ENCODE measurements around the gene SORCS3.
A peak's percentile ranks its signal among the peaks of the same experiment; 100 is the strongest.

The SORCS3 gene

GRCh38 chr10:104650072-104650471 is 9.0 kb downstream of the SORCS3 start:
- Histone ChIP-seq H3K56ac (ENCODE audit: low read length) (no peak overlapping the region), H3K18ac (ENCODE audit: low read length) (no peak overlapping the region), H2BK5ac (ENCODE audit: low read length) (no peak overlapping the region), H3K79me2 (ENCODE audit: control insufficient read depth, insufficient read depth, low read length) (no peaks in the 10 kb centered on the region), H2BK120ac (ENCODE audit: low read depth, low read length) (no peak overlapping the region), H4K8ac (ENCODE audit: low read depth, low read length) (no peak overlapping the region), H3K4ac (ENCODE audit: low read depth, low read length) (no peak overlapping the region), H3K4me1 (ENCODE audit: control insufficient read depth, low read depth, low read length) (no peaks in the 10 kb centered on the region), H4K5ac (ENCODE audit: low read length) (no peak overlapping the region), H3K27ac (ENCODE audit: low read depth, low read length) (no peak overlapping the region), H3K4me2 (ENCODE audit: low read length) (no peak overlapping the region), H3K36me3 (ENCODE audit: control insufficient read depth, insufficient read depth, low read length) (no peaks in the 10 kb centered on the region), H3K79me1 (ENCODE audit: low read length) (no peaks in the 10 kb centered on the region), H2BK15ac (replicated peaks; ENCODE audit: low read depth) (no peak overlapping the region), H3K23ac (ENCODE audit: low read length) (no peak overlapping the region), H3K4me3 (ENCODE audit: low read length) (no peak overlapping the region), H2AK5ac (ENCODE audit: low read length) (no peak overlapping the region), H3K9ac (ENCODE audit: low read length) (no peak overlapping the region), H3K27me3 (ENCODE audit: insufficient read depth, low read length, poor library complexity) (no peaks in the 10 kb centered on the region)
- WGBS (ENCODE audit: extremely low coverage, insufficient coverage, low lambda C conversion rate) = no CpG with 5 or more reads among the region's 1 CpG
- peak; percentile 34 for DNase-seq

DNA sequence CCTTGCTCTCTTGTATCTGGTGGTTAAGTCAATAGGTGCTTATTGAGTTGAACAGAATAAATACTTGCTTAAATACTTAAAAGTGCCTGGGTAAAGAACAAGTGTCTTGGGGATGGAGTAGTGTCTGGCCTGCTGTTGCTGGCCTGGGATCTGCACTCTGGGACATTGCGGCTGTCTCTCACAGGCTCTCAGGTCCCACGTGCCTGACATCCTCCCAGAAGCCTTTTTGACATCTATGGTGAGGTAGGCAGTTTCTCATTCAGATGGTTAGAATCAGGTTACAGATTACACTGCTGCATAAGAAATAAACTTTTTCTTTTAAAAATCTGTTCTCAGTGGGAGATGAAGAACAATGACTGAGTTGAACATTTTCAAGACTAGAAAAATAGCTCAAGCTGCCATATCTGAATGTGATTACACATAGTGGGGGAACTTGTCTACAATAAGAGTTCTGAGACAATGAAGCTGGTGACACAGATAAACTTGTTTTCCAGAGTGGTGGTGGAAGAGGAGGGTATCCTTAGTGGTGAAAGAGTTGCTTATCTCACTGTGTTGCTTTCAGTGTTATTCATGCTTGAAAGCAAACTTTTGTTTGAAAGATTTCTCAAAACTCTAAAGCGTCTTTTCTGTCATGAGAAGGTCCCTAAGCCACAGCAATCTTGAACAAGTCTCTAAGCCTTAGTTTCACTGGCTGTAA is 9.7 kb downstream of the SORCS3 start:
- no CpG with 5 or more reads among the region's 3 CpGs for WGBS (ENCODE audit: extremely low coverage, insufficient coverage, low lambda C conversion rate)
- no peak overlapping the region for H3K4me2 ChIP-seq (ENCODE audit: low read length)
- H3K4ac ChIP-seq (ENCODE audit: low read depth, low read length) = no peak overlapping the region
- H3K56ac ChIP-seq (ENCODE audit: low read length) = no peak overlapping the region
- no peak overlapping the region for H2AK5ac ChIP-seq (ENCODE audit: low read length)
- DNase-seq = no peak
- no peak overlapping the region for H2BK15ac ChIP-seq (replicated peaks; ENCODE audit: low read depth)
- H3K79me1 ChIP-seq (ENCODE audit: low read length) = no peaks in the 10 kb centered on the region
- H4K8ac ChIP-seq (ENCODE audit: low read depth, low read length) = no peak overlapping the region
- H2BK5ac ChIP-seq (ENCODE audit: low read length) = no peak overlapping the region
- H3K4me1 ChIP-seq (ENCODE audit: control insufficient read depth, low read depth, low read length) = no peaks in the 10 kb centered on the region
- H3K18ac ChIP-seq (ENCODE audit: low read length) = no peak overlapping the region
- no peak overlapping the region for H3K23ac ChIP-seq (ENCODE audit: low read length)
- H3K4me3 ChIP-seq (ENCODE audit: low read length) = no peak overlapping the region
- no peaks in the 10 kb centered on the region for H3K36me3 ChIP-seq (ENCODE audit: control insufficient read depth, insufficient read depth, low read length)
- H3K27me3 ChIP-seq (ENCODE audit: insufficient read depth, low read length, poor library complexity) = no peaks in the 10 kb centered on the region
- H3K9ac ChIP-seq (ENCODE audit: low read length) = no peak overlapping the region
- no peak overlapping the region for H3K27ac ChIP-seq (ENCODE audit: low read depth, low read length)
- H3K79me2 ChIP-seq (ENCODE audit: control insufficient read depth, insufficient read depth, low read length) = no peaks in the 10 kb centered on the region
- H4K5ac ChIP-seq (ENCODE audit: low read length) = no peak overlapping the region
- H2BK120ac ChIP-seq (ENCODE audit: low read depth, low read length) = no peak overlapping the region

GRCh38 chr10:104657036-104657435 is 15.9 kb downstream of the SORCS3 start:
- Histone ChIP-seq H3K36me3 (ENCODE audit: control insufficient read depth, insufficient read depth, low read length) (no peaks in the 10 kb centered on the region), H3K18ac (ENCODE audit: low read length) (no peak overlapping the region), H2AK5ac (ENCODE audit: low read length) (no peak overlapping the region), H3K4ac (ENCODE audit: low read depth, low read length) (no peak overlapping the region), H3K79me2 (ENCODE audit: control insufficient read depth, insufficient read depth, low read length) (no peaks in the 10 kb centered on the region), H3K27ac (ENCODE audit: low read depth, low read length) (no peak overlapping the region), H2BK5ac (ENCODE audit: low read length) (no peak overlapping the region), H3K4me3 (ENCODE audit: low read length) (no peak overlapping the region), H2BK15ac (replicated peaks; ENCODE audit: low read depth) (no peak overlapping the region), H3K79me1 (ENCODE audit: low read length) (no peaks in the 10 kb centered on the region), H3K4me1 (ENCODE audit: control insufficient read depth, low read depth, low read length) (no peaks in the 10 kb centered on the region), H3K27me3 (ENCODE audit: insufficient read depth, low read length, poor library complexity) (no peaks in the 10 kb centered on the region), H4K5ac (ENCODE audit: low read length) (no peak overlapping the region), H3K23ac (ENCODE audit: low read length) (no peak overlapping the region), H3K4me2 (ENCODE audit: low read length) (no peak overlapping the region), H3K9ac (ENCODE audit: low read length) (no peak overlapping the region), H4K8ac (ENCODE audit: low read depth, low read length) (no peak overlapping the region), H2BK120ac (ENCODE audit: low read depth, low read length) (no peak overlapping the region), H3K56ac (ENCODE audit: low read length) (no peak overlapping the region)
- no peak for DNase-seq
- WGBS (ENCODE audit: extremely low coverage, insufficient coverage, low lambda C conversion rate) = 100% methylated on average over 1 of the region's 3 CpGs

DNA sequence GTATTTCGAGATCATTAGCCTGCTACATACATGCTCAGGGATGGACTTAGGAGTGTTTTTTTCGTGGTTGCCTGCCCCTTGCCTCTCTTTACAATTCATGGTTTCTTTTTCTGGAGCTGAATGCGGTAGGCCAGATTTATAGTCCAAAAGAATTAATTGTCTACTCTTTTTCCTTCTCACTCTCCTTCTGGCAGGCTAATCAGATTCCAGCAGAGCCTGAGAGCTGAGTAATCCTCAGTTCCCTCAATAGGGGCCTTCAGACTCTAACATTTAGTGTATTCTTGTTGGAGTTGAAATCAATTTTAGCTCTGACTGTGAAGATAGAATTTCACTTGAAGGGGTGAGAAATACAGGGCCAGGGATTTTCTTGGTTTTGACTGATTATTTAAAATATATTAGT is 16.4 kb downstream of the SORCS3 start:
- no peak overlapping the region for H3K23ac ChIP-seq (ENCODE audit: low read length)
- H3K4me1 ChIP-seq (ENCODE audit: control insufficient read depth, low read depth, low read length) = no peaks in the 10 kb centered on the region
- H3K4me2 ChIP-seq (ENCODE audit: low read length) = no peak overlapping the region
- H3K36me3 ChIP-seq (ENCODE audit: control insufficient read depth, insufficient read depth, low read length) = no peaks in the 10 kb centered on the region
- no peak overlapping the region for H3K4ac ChIP-seq (ENCODE audit: low read depth, low read length)
- H3K18ac ChIP-seq (ENCODE audit: low read length) = no peak overlapping the region
- no CpG with 5 or more reads among the region's 3 CpGs for WGBS (ENCODE audit: extremely low coverage, insufficient coverage, low lambda C conversion rate)
- H4K5ac ChIP-seq (ENCODE audit: low read length) = no peak overlapping the region
- H2BK120ac ChIP-seq (ENCODE audit: low read depth, low read length) = no peak overlapping the region
- H2BK15ac ChIP-seq (replicated peaks; ENCODE audit: low read depth) = no peak overlapping the region
- no peaks in the 10 kb centered on the region for H3K27me3 ChIP-seq (ENCODE audit: insufficient read depth, low read length, poor library complexity)
- no peaks in the 10 kb centered on the region for H3K79me1 ChIP-seq (ENCODE audit: low read length)
- no peak overlapping the region for H2AK5ac ChIP-seq (ENCODE audit: low read length)
- H3K56ac ChIP-seq (ENCODE audit: low read length) = no peak overlapping the region
- H3K27ac ChIP-seq (ENCODE audit: low read depth, low read length) = no peak overlapping the region
- no peak overlapping the region for H3K4me3 ChIP-seq (ENCODE audit: low read length)
- H3K79me2 ChIP-seq (ENCODE audit: control insufficient read depth, insufficient read depth, low read length) = no peaks in the 10 kb centered on the region
- no peak overlapping the region for H3K9ac ChIP-seq (ENCODE audit: low read length)
- DNase-seq = no peak
- no peak overlapping the region for H4K8ac ChIP-seq (ENCODE audit: low read depth, low read length)
- no peak overlapping the region for H2BK5ac ChIP-seq (ENCODE audit: low read length)

DNA sequence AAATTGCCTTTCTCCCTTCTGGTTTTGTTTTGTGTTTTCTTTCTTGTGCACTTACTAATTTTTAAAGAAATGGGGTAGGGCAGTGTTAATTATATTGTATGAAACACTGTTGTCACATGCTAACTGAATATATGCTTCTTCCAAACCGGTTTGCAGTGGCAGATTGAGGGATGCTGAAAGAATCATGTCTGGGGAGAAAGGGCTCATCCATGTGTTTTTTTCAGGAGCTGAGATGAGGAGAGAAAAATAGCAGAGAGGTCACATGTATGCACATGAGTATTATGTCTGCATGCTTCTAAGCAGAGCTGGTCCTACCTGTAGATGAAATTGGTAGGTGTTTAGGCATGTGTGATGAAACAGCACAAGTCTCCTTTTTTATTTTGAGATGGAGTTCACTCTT is 17.0 kb downstream of the SORCS3 start:
- H3K23ac ChIP-seq (ENCODE audit: low read length) = no peak overlapping the region
- H3K36me3 ChIP-seq (ENCODE audit: control insufficient read depth, insufficient read depth, low read length) = no peaks in the 10 kb centered on the region
- no peak overlapping the region for H3K4me3 ChIP-seq (ENCODE audit: low read length)
- no peak overlapping the region for H3K4ac ChIP-seq (ENCODE audit: low read depth, low read length)
- no peak overlapping the region for H3K18ac ChIP-seq (ENCODE audit: low read length)
- no peaks in the 10 kb centered on the region for H3K79me1 ChIP-seq (ENCODE audit: low read length)
- no peak overlapping the region for H3K27ac ChIP-seq (ENCODE audit: low read depth, low read length)
- no peak overlapping the region for H4K5ac ChIP-seq (ENCODE audit: low read length)
- no peaks in the 10 kb centered on the region for H3K27me3 ChIP-seq (ENCODE audit: insufficient read depth, low read length, poor library complexity)
- no peak overlapping the region for H2BK15ac ChIP-seq (replicated peaks; ENCODE audit: low read depth)
- H4K8ac ChIP-seq (ENCODE audit: low read depth, low read length) = no peak overlapping the region
- no peak overlapping the region for H2BK5ac ChIP-seq (ENCODE audit: low read length)
- no peak overlapping the region for H2BK120ac ChIP-seq (ENCODE audit: low read depth, low read length)
- no peak overlapping the region for H2AK5ac ChIP-seq (ENCODE audit: low read length)
- no CpG with 5 or more reads among the region's 1 CpG for WGBS (ENCODE audit: extremely low coverage, insufficient coverage, low lambda C conversion rate)
- H3K79me2 ChIP-seq (ENCODE audit: control insufficient read depth, insufficient read depth, low read length) = no peaks in the 10 kb centered on the region
- H3K4me1 ChIP-seq (ENCODE audit: control insufficient read depth, low read depth, low read length) = no peaks in the 10 kb centered on the region
- H3K56ac ChIP-seq (ENCODE audit: low read length) = no peak overlapping the region
- H3K9ac ChIP-seq (ENCODE audit: low read length) = no peak overlapping the region
- DNase-seq = no peak
- no peak overlapping the region for H3K4me2 ChIP-seq (ENCODE audit: low read length)

- Histone ChIP-seq H3K4me3 (ENCODE audit: low read length) (no peak overlapping the region), H3K79me2 (ENCODE audit: control insufficient read depth, insufficient read depth, low read length) (no peaks in the 10 kb centered on the region), H3K9ac (ENCODE audit: low read length) (no peak overlapping the region), H2BK120ac (ENCODE audit: low read depth, low read length) (no peak overlapping the region), H4K5ac (ENCODE audit: low read length) (no peak overlapping the region), H3K79me1 (ENCODE audit: low read length) (no peaks in the 10 kb centered on the region), H2BK5ac (ENCODE audit: low read length) (no peak overlapping the region), H3K27me3 (ENCODE audit: insufficient read depth, low read length, poor library complexity) (no peaks in the 10 kb centered on the region), H3K27ac (ENCODE audit: low read depth, low read length) (no peak overlapping the region), H3K4ac (ENCODE audit: low read depth, low read length) (no peak overlapping the region), H3K4me1 (ENCODE audit: control insufficient read depth, low read depth, low read length) (no peaks in the 10 kb centered on the region), H3K18ac (ENCODE audit: low read length) (no peak overlapping the region), H2AK5ac (ENCODE audit: low read length) (no peak overlapping the region), H3K36me3 (ENCODE audit: control insufficient read depth, insufficient read depth, low read length) (no peaks in the 10 kb centered on the region), H4K8ac (ENCODE audit: low read depth, low read length) (no peak overlapping the region), H3K56ac (ENCODE audit: low read length) (no peak overlapping the region), H3K4me2 (ENCODE audit: low read length) (no peak overlapping the region), H3K23ac (ENCODE audit: low read length) (no peak overlapping the region), H2BK15ac (replicated peaks; ENCODE audit: low read depth) (no peak overlapping the region)
- no CpG with 5 or more reads among the region's 4 CpGs for WGBS (ENCODE audit: extremely low coverage, insufficient coverage, low lambda C conversion rate)
- peak; percentile 14 for DNase-seq
Observed at GRCh38 chr10:104659809-104660208, 18.7 kb downstream of the SORCS3 start.

Data from mesendoderm (in vitro differentiated cells).